Endothelial cell of umbilical vein (primary cell): Measurements from ENCODE around the gene CAPG.

Experiments used
- POLR2A ChIP-seq: IDR thresholded peaks from 2 replicates; pipeline ENCODE4 v1.6.1; 2012; ENCODE audit warnings: low read depth, mild to moderate bottlenecking, control low read depth, low read length
- POLR2AphosphoS5 ChIP-seq: IDR thresholded peaks from 2 replicates; pipeline ENCODE4 v1.6.1; 2012; ENCODE audit warnings: low read depth, mild to moderate bottlenecking, control low read depth, low read length, moderate library complexity; ENCODE audit not compliant: insufficient read depth
- TF ChIP-seq, protein P1 (sequence below), 2 donors: IDR thresholded peaks; 1 replicate in 1 of 2; 2 replicates in 1 of 2; pipeline ENCODE4 v1.5.1; 2011; ENCODE audit warnings: low read length in 2 of 2, mild to moderate bottlenecking in 2 of 2, moderate library complexity in 2 of 2, control low read depth in 1 of 2, inconsistent platforms in 1 of 2, low read depth in 1 of 2; ENCODE audit not compliant: insufficient read depth in 1 of 2; ENCODE audit errors: extremely low read depth in 1 of 2

DNA sequence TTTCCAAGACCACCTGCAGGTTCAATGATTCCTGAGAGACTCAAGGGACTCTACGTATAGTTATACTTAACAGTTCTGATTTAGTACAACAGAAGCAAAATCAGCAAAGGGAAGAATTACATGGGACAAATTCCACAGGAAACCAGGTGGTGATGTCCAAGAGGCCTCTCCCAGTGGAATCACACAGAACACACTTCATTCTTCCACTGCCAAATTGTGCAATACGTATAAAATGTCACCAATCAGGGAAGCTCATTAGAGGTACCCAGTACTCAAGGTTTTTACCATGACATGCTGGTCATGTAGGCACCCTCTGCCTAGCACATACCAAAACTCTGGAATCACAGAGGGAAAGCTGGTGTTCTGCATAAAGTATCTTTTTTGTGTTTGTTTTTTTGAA lies 22.4 kb downstream of the CAPG start:
- no peak for TF ChIP-seq POLR2A
- TF ChIP-seq, protein P1, sequence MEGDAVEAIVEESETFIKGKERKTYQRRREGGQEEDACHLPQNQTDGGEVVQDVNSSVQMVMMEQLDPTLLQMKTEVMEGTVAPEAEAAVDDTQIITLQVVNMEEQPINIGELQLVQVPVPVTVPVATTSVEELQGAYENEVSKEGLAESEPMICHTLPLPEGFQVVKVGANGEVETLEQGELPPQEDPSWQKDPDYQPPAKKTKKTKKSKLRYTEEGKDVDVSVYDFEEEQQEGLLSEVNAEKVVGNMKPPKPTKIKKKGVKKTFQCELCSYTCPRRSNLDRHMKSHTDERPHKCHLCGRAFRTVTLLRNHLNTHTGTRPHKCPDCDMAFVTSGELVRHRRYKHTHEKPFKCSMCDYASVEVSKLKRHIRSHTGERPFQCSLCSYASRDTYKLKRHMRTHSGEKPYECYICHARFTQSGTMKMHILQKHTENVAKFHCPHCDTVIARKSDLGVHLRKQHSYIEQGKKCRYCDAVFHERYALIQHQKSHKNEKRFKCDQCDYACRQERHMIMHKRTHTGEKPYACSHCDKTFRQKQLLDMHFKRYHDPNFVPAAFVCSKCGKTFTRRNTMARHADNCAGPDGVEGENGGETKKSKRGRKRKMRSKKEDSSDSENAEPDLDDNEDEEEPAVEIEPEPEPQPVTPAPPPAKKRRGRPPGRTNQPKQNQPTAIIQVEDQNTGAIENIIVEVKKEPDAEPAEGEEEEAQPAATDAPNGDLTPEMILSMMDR (IDR thresholded peaks at IDR 0.05; ENCODE audit: extremely low read depth in 1 of 2, insufficient read depth in 1 of 2, low read depth in 1 of 2, low read length in 2 of 2) = no peak
- TF ChIP-seq POLR2AphosphoS5 = no peak
